Umbilical cord (tissue), 2 donors: ENCODE data around the gene SLF1. TPM values are rescaled to one million over a fixed set of nuclear protein-coding genes. Genes with fewer than 3 reads are reported as not detected.

Source experiments
- DNase-seq: peaks from one replicate; pipeline ENCODE4 v3.0.0-alpha.2; 2015; ENCODE audit warnings: low spot score
- total RNA-seq: library from RNA; depleted of rRNA; stranded (reverse); fragments of >200 nt; gene quantifications from one replicate; pipeline ENCODE4 v1.2.3, GENCODE V29; 2014; ENCODE audit warnings: low replicate concordance; ENCODE audit not compliant: insufficient read depth

SLF1 gene
- total RNA-seq, 1 donor from 2014 or later = 132 TPM

- no peak for DNase-seq
Measured at GRCh38 chr5:94711785-94712184, 93.3 kb downstream of the SLF1 start.

- no peak for DNase-seq
Measured at GRCh38 chr5:94715768-94716167, 97.3 kb downstream of the SLF1 start.

- peak; percentile 5 for DNase-seq
Measured at GRCh38 chr5:94725142-94725541, 106.7 kb downstream of the SLF1 start.

- no peak for DNase-seq
Measured at GRCh38 chr5:94731471-94731870, 113.0 kb downstream of the SLF1 start.

GRCh38 chr5:94736498-94736897 lies 118.0 kb downstream of the SLF1 start:
- DNase-seq = no peak

GRCh38 chr5:94740286-94740685 lies 121.8 kb downstream of the SLF1 start:
- DNase-seq = no peak

GRCh38 chr5:94742852-94743251 lies 124.4 kb downstream of the SLF1 start:
- DNase-seq = no peak

- no peak for DNase-seq
Measured at GRCh38 chr5:94744906-94745305, 126.4 kb downstream of the SLF1 start.

- DNase-seq = no peak
Measured at GRCh38 chr5:94745786-94746730, 127.6 kb downstream of the SLF1 start.

GRCh38 chr5:94746731-94747124 lies 128.3 kb downstream of the SLF1 start:
- DNase-seq = no peak

Other genes with a start within 250 kb of the SLF1 start
- 17.3 TPM for gene KIAA0825, start 65 bp upstream of the SLF1 start, total RNA-seq